HEK293 (cell line): ENCODE measurements around the gene PSMD12.
"Not testable (repeated sequence)": the region's sequence is repeated elsewhere in the genome, so short reads cannot be mapped to it uniquely, and the experiment has no call there.

Experiments
- CTCF ChIA-PET: fragments of 350-600 bp; formaldehyde crosslinking; extraction: SDS; loops from one replicate; lab custom pipeline; 2021; ENCODE audit warnings: antibody characterized with exemption; lab: Yijun Ruan, JAX
- POLR2A ChIA-PET: fragments of 300-600 bp; formaldehyde crosslinking; extraction: SDS; loops from one replicate; lab custom pipeline; 2020; ENCODE audit warnings: antibody characterized with exemption, inconsistent platforms; lab: Yijun Ruan, JAX
- H3K27ac ChIP-seq: fragments of 200-500 bp; sonication (Bioruptor generic); 2 replicates; pipeline ENCODE4 v1.5.1; 2014; ENCODE audit warnings: low read depth, low read length, control low read depth, inconsistent platforms; ENCODE audit errors: extremely low read depth
- H3K36me3 ChIP-seq, 2 experiments: fragments of 200-500 bp in 1 of 2; sonication (Bioruptor generic) in 1 of 2; 1 replicate in 1 of 2; 2 replicates in 1 of 2; pipeline ENCODE4 v1.5.1; 2014 to 2017; ENCODE audit warnings: inconsistent platforms in 2 of 2, low read length in 2 of 2; ENCODE audit not compliant: control insufficient read depth in 2 of 2, insufficient read depth in 1 of 2
- H3K4me1 ChIP-seq: fragments of 200-500 bp; sonication (Bioruptor generic); 2 replicates; pipeline ENCODE4 v1.5.1; 2014; ENCODE audit warnings: mild to moderate bottlenecking, low read length, inconsistent platforms; ENCODE audit not compliant: control insufficient read depth, insufficient read depth
- H3K4me3 ChIP-seq: 2 replicates; pipeline ENCODE4 v1.5.1; 2011; ENCODE audit warnings: low read depth, mild to moderate bottlenecking, control low read depth, low read length, moderate library complexity
- H3K9me3 ChIP-seq: fragments of 200-500 bp; sonication (Bioruptor generic); 2 replicates; pipeline ENCODE4 v1.5.1; 2014; ENCODE audit warnings: low read depth, low read length, inconsistent platforms; ENCODE audit not compliant: control insufficient read depth, insufficient read depth
- GLIS1 ChIP-seq: fragments of 450-650 bp; formaldehyde crosslinking; IDR thresholded peaks from 2 replicates; pipeline ENCODE4 v1.5.1; 2016; ENCODE audit warnings: missing biosample characterization, missing genetic modification characterization
- KLF17 ChIP-seq: fragments of 450-650 bp; formaldehyde crosslinking; IDR thresholded peaks from 2 replicates; pipeline ENCODE4 v1.5.1; 2016; ENCODE audit warnings: missing biosample characterization, missing genetic modification characterization
- PATZ1 ChIP-seq: fragments of 450-650 bp; formaldehyde crosslinking; IDR thresholded peaks from 2 replicates; pipeline ENCODE4 v1.5.1; 2016; ENCODE audit warnings: missing biosample characterization, missing genetic modification characterization
- PBX3 ChIP-seq: sonication (generic); formaldehyde crosslinking; IDR thresholded peaks from 2 replicates; pipeline ENCODE4 v1.8.1; 2022; ENCODE audit warnings: mild to moderate bottlenecking, moderate library complexity, missing genetic modification reagents
- PRDM1 ChIP-seq: fragments of 450-650 bp; formaldehyde crosslinking; IDR thresholded peaks from 2 replicates; pipeline ENCODE4; 2016; ENCODE audit warnings: missing biosample characterization, missing genetic modification characterization
- REPIN1 ChIP-seq: fragments of 450-650 bp; formaldehyde crosslinking; IDR thresholded peaks from 2 replicates; pipeline ENCODE4 v1.5.1; 2017; ENCODE audit warnings: missing biosample characterization, missing genetic modification characterization, low read depth
- REST ChIP-seq: fragments of 450-650 bp; formaldehyde crosslinking; IDR thresholded peaks from 2 replicates; pipeline ENCODE4 v1.5.1; 2016; ENCODE audit warnings: missing biosample characterization, missing genetic modification characterization
- SCRT1 ChIP-seq: fragments of 450-650 bp; formaldehyde crosslinking; IDR thresholded peaks from 2 replicates; pipeline ENCODE4 v1.5.1; 2016; ENCODE audit warnings: missing biosample characterization, missing genetic modification characterization, borderline replicate concordance
- ZBTB21 ChIP-seq: fragments of 450-650 bp; formaldehyde crosslinking; IDR thresholded peaks from 2 replicates; pipeline ENCODE4 v1.5.1; 2017; ENCODE audit warnings: missing biosample characterization, missing genetic modification characterization
- ZEB2 ChIP-seq: fragments of 450-650 bp; formaldehyde crosslinking; IDR thresholded peaks from 2 replicates; pipeline ENCODE4 v1.5.1; 2016; ENCODE audit warnings: missing biosample characterization, missing genetic modification characterization
- ZFP37 ChIP-seq: fragments of 450-650 bp; formaldehyde crosslinking; IDR thresholded peaks from 2 replicates; pipeline ENCODE4 v1.5.1; 2016; ENCODE audit warnings: missing biosample characterization, missing genetic modification characterization
- ZNF157 ChIP-seq: fragments of 450-650 bp; formaldehyde crosslinking; IDR thresholded peaks from 2 replicates; pipeline ENCODE4 v1.5.1; 2016; ENCODE audit warnings: missing biosample characterization, missing genetic modification characterization
- ZNF18 ChIP-seq: fragments of 450-650 bp; formaldehyde crosslinking; IDR thresholded peaks from 2 replicates; pipeline ENCODE4 v1.5.1; 2016; ENCODE audit warnings: missing biosample characterization, missing genetic modification characterization
- ZNF223 ChIP-seq: fragments of 450-650 bp; formaldehyde crosslinking; IDR thresholded peaks from 2 replicates; pipeline ENCODE4 v1.5.1; 2016; ENCODE audit warnings: missing biosample characterization, missing genetic modification characterization
- ZNF292 ChIP-seq: fragments of 450-650 bp; formaldehyde crosslinking; IDR thresholded peaks from 2 replicates; pipeline ENCODE4 v1.5.1; 2016; ENCODE audit warnings: low read depth, missing biosample characterization, missing genetic modification characterization, borderline replicate concordance
- ZNF341 ChIP-seq: fragments of 450-650 bp; formaldehyde crosslinking; IDR thresholded peaks from 2 replicates; pipeline ENCODE4; 2016; ENCODE audit warnings: low read depth, missing biosample characterization, missing genetic modification characterization
- ZNF366 ChIP-seq: fragments of 450-650 bp; formaldehyde crosslinking; conservative IDR thresholded peaks from 2 replicates; pipeline ENCODE4 v1.5.1; 2016; ENCODE audit warnings: missing biosample characterization, missing genetic modification characterization
- ZNF391 ChIP-seq: fragments of 450-650 bp; formaldehyde crosslinking; IDR thresholded peaks from 2 replicates; pipeline ENCODE4 v1.5.1; 2016; ENCODE audit warnings: low read depth, missing biosample characterization, missing genetic modification characterization, borderline replicate concordance
- ZNF560 ChIP-seq: fragments of 450-650 bp; formaldehyde crosslinking; IDR thresholded peaks from 2 replicates; pipeline ENCODE4 v1.5.1; 2017; ENCODE audit warnings: missing biosample characterization, missing genetic modification characterization, borderline replicate concordance
- ZNF658 ChIP-seq: fragments of 450-650 bp; formaldehyde crosslinking; IDR thresholded peaks from 2 replicates; pipeline ENCODE4; 2016; ENCODE audit warnings: missing biosample characterization, missing genetic modification characterization
- ZNF707 ChIP-seq: fragments of 450-650 bp; formaldehyde crosslinking; IDR thresholded peaks from 2 replicates; pipeline ENCODE4 v1.5.1; 2016; ENCODE audit warnings: missing biosample characterization, missing genetic modification characterization
- ZNF776 ChIP-seq: fragments of 450-650 bp; formaldehyde crosslinking; IDR thresholded peaks from 2 replicates; pipeline ENCODE4 v1.5.0; 2017; ENCODE audit warnings: missing biosample characterization, missing genetic modification characterization, borderline replicate concordance

The PSMD12 gene

GRCh38 chr17:67411397-67411796 lies 45.0 kb upstream of the PSMD12 start:
- Histone ChIP-seq H3K36me3 (no peaks in the 10 kb centered on the region; a peak in 1 of 3 replicates), H3K4me1 (no peaks in the 10 kb centered on the region), H3K9me3 (no peaks in the 10 kb centered on the region), H3K27ac (no peak overlapping the region), H3K4me3 (no peak overlapping the region)
- CTCF ChIA-PET = interaction anchor here (0.5 to 1.1 kb wide), 3 partner anchors 9 to 37 kb away, joined by 3 to 5 read pairs (median 5); no protein-coding TSS in a partner anchor
- TF ChIP-seq ZNF223 (tag by site-specific recombination) (no peak), ZNF292 (tag by site-specific recombination) (no peak), ZNF391 (tag by site-specific recombination) (no peak), ZFP37 (tag by site-specific recombination) (no peak), GLIS1 (no peak)
- POLR2A ChIA-PET = no interaction called here

GRCh38 chr17:67408455-67408830 lies 42.1 kb upstream of the PSMD12 start:
- H3K36me3 ChIP-seq, POLR2A ChIA-PET, H3K27ac ChIP-seq, CTCF ChIA-PET, H3K9me3 ChIP-seq, H3K4me1 ChIP-seq, H3K4me3 ChIP-seq: not testable (repeated sequence)
- peak; percentile 89 for TF ChIP-seq ZNF366 (tag by site-specific recombination)
- peak; percentile 100 for TF ChIP-seq PRDM1 (tag by site-specific recombination)

GRCh38 chr17:67403483-67403882 lies 37.1 kb upstream of the PSMD12 start:
- ChIA-PET POLR2A (no interaction called here), CTCF (no interaction called here)
- Histone ChIP-seq H3K4me3 (no peak overlapping the region), H3K4me1 (peaks cover 3% of the 10 kb centered on the region; the same call in 1 of the 2 replicates), H3K27ac (no peak overlapping the region), H3K36me3 (no peaks in the 10 kb centered on the region; a peak in 1 of 3 replicates), H3K9me3 (no peaks in the 10 kb centered on the region)
- TF ChIP-seq ZEB2 (no peak), ZBTB21 (tag by site-specific recombination) (no peak), ZNF341 (tag by site-specific recombination) (no peak), PATZ1 (tag by site-specific recombination) (no peak), ZNF658 (no peak), REPIN1 (tag by site-specific recombination) (no peak), ZNF560 (no peak), PBX3 (CRISPR knock-in tag) (no peak), REST (tag by site-specific recombination) (no peak), ZNF776 (tag by site-specific recombination) (no peak), ZNF707 (tag by site-specific recombination) (no peak), SCRT1 (no peak), ZNF18 (no peak), KLF17 (no peak), ZNF157 (tag by site-specific recombination) (no peak)
